ENCODE measurements around the gene ELL. TPM values are rescaled to one million over a fixed set of nuclear protein-coding genes. Genes with fewer than 3 reads are reported as not detected.

The ELL gene
- total RNA-seq, 1 experiment from 2014 or later: 17.0 TPM

- H2BK120ac ChIP-seq (ENCODE audit: low read depth, low read length, poor library complexity, severe bottlenecking): no peak overlapping the region
- H3K27me3 ChIP-seq (ENCODE audit: insufficient read depth, low read length): no peaks in the 10 kb centered on the region
- DNase-seq: no peak
- H2AFZ ChIP-seq (ENCODE audit: low read length): no peak overlapping the region
- peaks cover 16% of the 10 kb centered on the region for H3K23me2 ChIP-seq (ENCODE audit: insufficient read length, low read depth, low read length, poor library complexity, severe bottlenecking)
- H3T11ph ChIP-seq (ENCODE audit: low read length): no peak overlapping the region
- peaks cover 29 to 37% of the 10 kb centered on the region in 2 experiments for H3K4me1 Mint-ChIP-seq
- H3K79me2 ChIP-seq (ENCODE audit: insufficient read depth, low read length): no peaks in the 10 kb centered on the region
- no peak overlapping the region for H2BK5ac ChIP-seq (ENCODE audit: insufficient read length, low read length)
- H3K27me3 Mint-ChIP-seq (ENCODE audit: low read depth): peaks cover 2% of the 10 kb centered on the region
- H3K56ac ChIP-seq (ENCODE audit: insufficient read length, low read depth, low read length): no peak overlapping the region
- H3K14ac ChIP-seq (ENCODE audit: insufficient read depth, low read length): no peak overlapping the region
- peaks cover 2 to 21% (median 19%) of the 10 kb centered on the region in 3 experiments; a peak in 6 of 7 replicates for H3K36me3 Mint-ChIP-seq (ENCODE audit: insufficient read depth in 1 of 3, low read depth in 3 of 3)
- no peak overlapping the region for H3K23ac ChIP-seq (ENCODE audit: insufficient read length, low read depth, low read length)
- H4K91ac ChIP-seq (ENCODE audit: insufficient read length, low read depth, low read length): no peak overlapping the region
- H3K4me2 ChIP-seq (ENCODE audit: insufficient read depth, insufficient read length, low read length): no peak overlapping the region
- H3K9me3 Mint-ChIP-seq: no peaks in the 10 kb centered on the region; a peak in 1 of 5 replicates
- WGBS (ENCODE audit: extremely low coverage, insufficient read length, low lambda C conversion rate): no CpG with 5 or more reads among the region's 21 CpGs
- no peak overlapping the region for H3K18ac ChIP-seq (ENCODE audit: insufficient read length, low read depth, low read length)
- no peak overlapping the region for H2BK12ac ChIP-seq (ENCODE audit: insufficient read length, low read depth, low read length)
- H2BK20ac ChIP-seq (ENCODE audit: low read depth, low read length, poor library complexity, severe bottlenecking): no peak overlapping the region
- H4K20me1 ChIP-seq (ENCODE audit: control insufficient read depth, insufficient read depth, insufficient read length): peaks cover 3% of the 10 kb centered on the region
- H2AK5ac ChIP-seq (ENCODE audit: insufficient read length, low read length): no peak overlapping the region
- H3K4ac ChIP-seq (ENCODE audit: low read depth, low read length): no peak overlapping the region
- no peak overlapping the region for H3K27ac Mint-ChIP-seq
- H2BK15ac ChIP-seq (ENCODE audit: low read depth, low read length): no peak overlapping the region
- TF ChIP-seq, protein P1, sequence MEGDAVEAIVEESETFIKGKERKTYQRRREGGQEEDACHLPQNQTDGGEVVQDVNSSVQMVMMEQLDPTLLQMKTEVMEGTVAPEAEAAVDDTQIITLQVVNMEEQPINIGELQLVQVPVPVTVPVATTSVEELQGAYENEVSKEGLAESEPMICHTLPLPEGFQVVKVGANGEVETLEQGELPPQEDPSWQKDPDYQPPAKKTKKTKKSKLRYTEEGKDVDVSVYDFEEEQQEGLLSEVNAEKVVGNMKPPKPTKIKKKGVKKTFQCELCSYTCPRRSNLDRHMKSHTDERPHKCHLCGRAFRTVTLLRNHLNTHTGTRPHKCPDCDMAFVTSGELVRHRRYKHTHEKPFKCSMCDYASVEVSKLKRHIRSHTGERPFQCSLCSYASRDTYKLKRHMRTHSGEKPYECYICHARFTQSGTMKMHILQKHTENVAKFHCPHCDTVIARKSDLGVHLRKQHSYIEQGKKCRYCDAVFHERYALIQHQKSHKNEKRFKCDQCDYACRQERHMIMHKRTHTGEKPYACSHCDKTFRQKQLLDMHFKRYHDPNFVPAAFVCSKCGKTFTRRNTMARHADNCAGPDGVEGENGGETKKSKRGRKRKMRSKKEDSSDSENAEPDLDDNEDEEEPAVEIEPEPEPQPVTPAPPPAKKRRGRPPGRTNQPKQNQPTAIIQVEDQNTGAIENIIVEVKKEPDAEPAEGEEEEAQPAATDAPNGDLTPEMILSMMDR (conservative IDR thresholded peaks at IDR 0.05): no peak
- no peaks in the 10 kb centered on the region for H3K9me3 ChIP-seq (ENCODE audit: control insufficient read depth, low read depth, low read length)
- H3K79me1 ChIP-seq (ENCODE audit: insufficient read depth, low read depth, low read length, poor library complexity, severe bottlenecking): no peaks in the 10 kb centered on the region
- H3K4me3 Mint-ChIP-seq: peak overlapping the region; percentile 63 to 73
- no peak overlapping the region for H3K9ac ChIP-seq (ENCODE audit: extremely low read depth, insufficient read length, low read length)
- no peak overlapping the region for H4K5ac ChIP-seq (ENCODE audit: insufficient read length, low read depth, low read length)
- H3K4me1 ChIP-seq (ENCODE audit: insufficient read depth, low read length): peaks cover 6% of the 10 kb centered on the region; the same call in 1 of the 2 replicates
- no peak overlapping the region for H3K27ac ChIP-seq (ENCODE audit: insufficient read length, low read depth, low read length)
- no peak overlapping the region for H4K8ac ChIP-seq (replicated peaks; ENCODE audit: insufficient read length, low read depth, low read length)
These were observed 87.3 kb downstream of the ELL start for GRCh38 chr19:18434411-18435175.
